GM12878 (cell line): Measurements from ENCODE around the gene STXBP2.

Experiments used
- BCLAF1 ChIP-seq: fragments of 450-650 bp; IDR thresholded peaks from 2 replicates; pipeline ENCODE4 v1.6.1; 2017; ENCODE audit warnings: antibody characterized with exemption, mild to moderate bottlenecking, moderate library complexity
- CTCF ChIP-seq, 3 experiments: IDR thresholded peaks in 2 of 3; conservative IDR thresholded peaks in 1 of 3; 2 replicates each; pipeline ENCODE4 v1.5.1; 2011; ENCODE audit warnings: low read depth in 3 of 3, low read length in 3 of 3, mild to moderate bottlenecking in 3 of 3, control low read depth in 2 of 3, moderate library complexity in 2 of 3, inconsistent platforms in 1 of 3, mixed read lengths in 1 of 3; ENCODE audit not compliant: control insufficient read depth in 2 of 3, insufficient read depth in 1 of 3; ENCODE audit errors: extremely low read depth in 1 of 3
- DPF2 ChIP-seq: fragments of 450-650 bp; IDR thresholded peaks from 2 replicates; pipeline ENCODE4 v1.6.1; 2017; ENCODE audit warnings: mild to moderate bottlenecking
- EP300 ChIP-seq, 2 experiments: fragments of 150-350 bp in 1 of 2; IDR thresholded peaks; 2 replicates each; pipeline ENCODE4 v1.6.1; 2011 to 2012; ENCODE audit warnings: low read depth in 2 of 2, low read length in 2 of 2, borderline replicate concordance in 1 of 2, improper control_type of control experiment in 1 of 2, inconsistent platforms in 1 of 2; ENCODE audit not compliant: control insufficient read depth in 1 of 2
- ESRRA ChIP-seq: IDR thresholded peaks from 2 replicates; pipeline ENCODE4 v1.6.1; 2012; ENCODE audit warnings: mild to moderate bottlenecking, low read length, improper control_type of control experiment
- EZH2 ChIP-seq: IDR thresholded peaks from 2 replicates; pipeline ENCODE4 v1.6.1; 2012; ENCODE audit warnings: low read depth, mild to moderate bottlenecking, control low read depth, inconsistent platforms, low read length, borderline replicate concordance; ENCODE audit not compliant: control insufficient read depth
- MAX ChIP-seq: IDR thresholded peaks from 2 replicates; pipeline ENCODE4 v1.6.1; 2012; ENCODE audit warnings: low read depth, low read length, improper control_type of control experiment
- REST ChIP-seq: IDR thresholded peaks from 2 replicates; pipeline ENCODE4 v1.6.1; 2012; ENCODE audit warnings: mild to moderate bottlenecking, low read depth, low read length
- SIN3A ChIP-seq: IDR thresholded peaks from 2 replicates; pipeline ENCODE4 v1.6.1; 2012; ENCODE audit warnings: low read depth, low read length, improper control_type of control experiment
- SP1 ChIP-seq: IDR thresholded peaks from one replicate; pipeline ENCODE4 v1.6.1; 2011; ENCODE audit warnings: low read depth, low read length
- ZNF687 ChIP-seq: fragments of 450-650 bp; IDR thresholded peaks from 2 replicates; pipeline ENCODE4 v1.6.1; 2017; ENCODE audit warnings: mild to moderate bottlenecking, moderate library complexity

GRCh38 chr19:7600721-7601120, 36.2 kb upstream of the STXBP2 start:
- TF ChIP-seq CTCF (IDR thresholded peaks at IDR 0.05 in 2 of 3, conservative IDR thresholded peaks at IDR 0.05 in 1 of 3; ENCODE audit: control insufficient read depth in 2 of 3, extremely low read depth in 1 of 3, insufficient read depth in 1 of 3, low read depth in 3 of 3, low read length in 3 of 3) (no peak), REST (no peak), BCLAF1 (no peak), ZNF687 (no peak), MAX (no peak), DPF2 (no peak), SIN3A (no peak), SP1 (no peak), ESRRA (no peak), EZH2 (no peak), EP300 (IDR thresholded peaks at IDR 0.05; ENCODE audit: borderline replicate concordance in 1 of 2, control insufficient read depth in 1 of 2, low read depth in 2 of 2, low read length in 2 of 2) (no peak)
